A673 (cell line): ENCODE data around the gene ZNF408.

Experiments
- EZH2 ChIP-seq: fragments of 200-600 bp; sonication (generic); IDR thresholded peaks from 2 replicates; pipeline ENCODE4 v1.6.1; 2017; ENCODE audit warnings: borderline replicate concordance, low read depth, mild to moderate bottlenecking, mixed read lengths, antibody characterized with exemption, low read length; ENCODE audit not compliant: poor library complexity, severe bottlenecking
- TF ChIP-seq, protein P1 (sequence below): fragments of 300-800, 200-600 bp; sonication (generic); conservative IDR thresholded peaks from 2 replicates; pipeline ENCODE4 v1.5.1; 2017; ENCODE audit warnings: low read depth, mild to moderate bottlenecking, antibody characterized with exemption, low read length, moderate library complexity, mixed read lengths

DNA sequence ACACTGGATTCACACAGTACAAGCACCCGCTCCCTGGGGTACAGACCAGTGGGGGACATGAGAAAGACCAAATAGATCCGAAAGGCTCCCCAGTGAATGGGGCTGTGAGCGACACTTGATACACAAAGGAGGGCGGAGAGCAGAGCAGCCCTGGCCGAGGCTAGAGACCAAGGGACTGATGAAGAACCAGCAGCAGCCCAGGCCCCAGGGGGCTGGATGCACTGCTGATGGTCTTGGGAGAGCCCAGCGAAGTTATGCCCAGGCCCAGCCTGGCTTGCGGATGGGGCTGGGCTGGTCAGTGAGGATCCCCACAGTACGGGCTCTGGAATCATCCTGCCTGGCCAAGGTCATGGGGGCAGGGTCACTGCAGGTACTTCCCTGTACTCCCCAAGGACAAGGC, 23.7 kb upstream of the ZNF408 start:
- TF ChIP-seq, protein P1, sequence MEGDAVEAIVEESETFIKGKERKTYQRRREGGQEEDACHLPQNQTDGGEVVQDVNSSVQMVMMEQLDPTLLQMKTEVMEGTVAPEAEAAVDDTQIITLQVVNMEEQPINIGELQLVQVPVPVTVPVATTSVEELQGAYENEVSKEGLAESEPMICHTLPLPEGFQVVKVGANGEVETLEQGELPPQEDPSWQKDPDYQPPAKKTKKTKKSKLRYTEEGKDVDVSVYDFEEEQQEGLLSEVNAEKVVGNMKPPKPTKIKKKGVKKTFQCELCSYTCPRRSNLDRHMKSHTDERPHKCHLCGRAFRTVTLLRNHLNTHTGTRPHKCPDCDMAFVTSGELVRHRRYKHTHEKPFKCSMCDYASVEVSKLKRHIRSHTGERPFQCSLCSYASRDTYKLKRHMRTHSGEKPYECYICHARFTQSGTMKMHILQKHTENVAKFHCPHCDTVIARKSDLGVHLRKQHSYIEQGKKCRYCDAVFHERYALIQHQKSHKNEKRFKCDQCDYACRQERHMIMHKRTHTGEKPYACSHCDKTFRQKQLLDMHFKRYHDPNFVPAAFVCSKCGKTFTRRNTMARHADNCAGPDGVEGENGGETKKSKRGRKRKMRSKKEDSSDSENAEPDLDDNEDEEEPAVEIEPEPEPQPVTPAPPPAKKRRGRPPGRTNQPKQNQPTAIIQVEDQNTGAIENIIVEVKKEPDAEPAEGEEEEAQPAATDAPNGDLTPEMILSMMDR = no peak
- TF ChIP-seq EZH2 = no peak
